KMS-11 (cell line): Measurements from ENCODE around the gene TSPAN18.

ENCODE experiments used
- H2AFZ ChIP-seq: fragments of 200-600 bp; sonication (generic); 2 replicates; pipeline ENCODE4 v1.6.1; 2016; ENCODE audit warnings: antibody characterized with exemption, mixed run types, low read depth
- H3K27ac ChIP-seq: fragments of 200-600 bp; sonication (generic); 2 replicates; pipeline ENCODE4 v1.6.1; 2016; ENCODE audit warnings: mild to moderate bottlenecking, mixed run types
- H3K27me3 ChIP-seq: fragments of 200-600 bp; sonication (generic); 2 replicates; pipeline ENCODE4 v1.6.1; 2017; ENCODE audit warnings: mild to moderate bottlenecking, low read depth, mixed run types, moderate library complexity; ENCODE audit not compliant: insufficient read depth
- H3K36me3 ChIP-seq: fragments of 200-600 bp; sonication (generic); 2 replicates; pipeline ENCODE4 v1.6.1; 2017; ENCODE audit warnings: mild to moderate bottlenecking, mixed run types; ENCODE audit not compliant: insufficient read depth
- H3K4me1 ChIP-seq: fragments of 200-600 bp; sonication (generic); 2 replicates; pipeline ENCODE4 v1.6.1; 2016; ENCODE audit warnings: mild to moderate bottlenecking, low read depth, mixed run types; ENCODE audit not compliant: poor library complexity, severe bottlenecking
- H3K4me2 ChIP-seq: fragments of 200-600 bp; sonication (generic); 2 replicates; pipeline ENCODE4 v1.7.0; 2016; ENCODE audit warnings: mild to moderate bottlenecking, mixed run types
- H3K4me3 ChIP-seq: fragments of 200-600 bp; sonication (generic); IDR thresholded peaks from 2 replicates; pipeline ENCODE4 v1.6.1; 2017; ENCODE audit warnings: low read depth, low read length, mixed read lengths; ENCODE audit not compliant: insufficient read depth
- H3K79me2 ChIP-seq: fragments of 200-600 bp; sonication (generic); 2 replicates; pipeline ENCODE4 v1.6.1; 2016; ENCODE audit warnings: low read depth, mixed run types; ENCODE audit not compliant: insufficient read depth
- H3K9ac ChIP-seq: fragments of 200-600 bp; sonication (generic); 2 replicates; pipeline ENCODE4 v1.6.1; 2016; ENCODE audit warnings: mild to moderate bottlenecking, mixed run types
- H4K20me1 ChIP-seq: fragments of 200-600 bp; sonication (generic); 2 replicates; pipeline ENCODE4 v1.6.1; 2016; ENCODE audit warnings: mild to moderate bottlenecking, mixed run types; ENCODE audit not compliant: insufficient read depth
- CTCF ChIP-seq: fragments of 200-600 bp; sonication (generic); conservative IDR thresholded peaks from 2 replicates; pipeline ENCODE4 v1.6.1; 2017; ENCODE audit warnings: low read depth, mild to moderate bottlenecking, antibody characterized with exemption, low read length, moderate library complexity, mixed read lengths

Gene TSPAN18

GRCh38 chr11:44979543-44980399 lies 253.0 kb downstream of the TSPAN18 start:
- Histone ChIP-seq H2AFZ (no peak overlapping the region), H3K4me1 (peaks cover 14% of the 10 kb centered on the region), H3K9ac (no peak overlapping the region), H3K27me3 (no peaks in the 10 kb centered on the region), H4K20me1 (no peaks in the 10 kb centered on the region), H3K27ac (no peak overlapping the region), H3K4me3 (no peak overlapping the region), H3K79me2 (no peaks in the 10 kb centered on the region), H3K36me3 (no peaks in the 10 kb centered on the region), H3K4me2 (no peak overlapping the region)
- TF ChIP-seq CTCF, result no peak

GRCh38 chr11:44980533-44981427 lies 254.0 kb downstream of the TSPAN18 start:
- Histone ChIP-seq H3K27ac (no peak overlapping the region), H3K79me2 (no peaks in the 10 kb centered on the region), H3K4me1 (peaks cover 14% of the 10 kb centered on the region), H3K4me2 (no peak overlapping the region), H2AFZ (no peak overlapping the region), H3K9ac (no peak overlapping the region), H3K36me3 (no peaks in the 10 kb centered on the region), H3K27me3 (no peaks in the 10 kb centered on the region), H3K4me3 (no peak overlapping the region), H4K20me1 (no peaks in the 10 kb centered on the region)
- TF ChIP-seq CTCF, result no peak
